NK-92 treated with Interleukin-12 subunit alpha and Interleukin-12 subunit beta, amount 100 ng/mL, for 24 hours (cell line): Measurements from ENCODE around the gene PTPRC.
"Not testable (repeated sequence)": the region's sequence is repeated elsewhere in the genome, so short reads cannot be mapped to it uniquely, and the experiment has no call there.

Experiments
- DNase-seq: peaks from one replicate; lab custom pipeline; 2025; lab: John Stamatoyannopoulos, UW

PTPRC gene

GRCh38 chr1:198638894-198639635 lies at the start of gene PTPRC:
PTPRC (plus strand) TSS chr1:198639040; CDS start chr1:198639269, 229 bp downstream.
- no peak for DNase-seq

GRCh38 chr1:198590454-198590853 lies 48.4 kb upstream of the PTPRC start:
- DNase-seq: no peak

- no peak for DNase-seq
Observed at GRCh38 chr1:198595765-198596164, 43.1 kb upstream of the PTPRC start.

- DNase-seq: no peak
Observed at GRCh38 chr1:198597690-198598430, 41.0 kb upstream of the PTPRC start.

- no peak for DNase-seq
Observed at GRCh38 chr1:198598796-198599321, 40.0 kb upstream of the PTPRC start.

GRCh38 chr1:198599749-198600148 lies 39.1 kb upstream of the PTPRC start:
- DNase-seq: no peak

- no peak for DNase-seq
Observed at GRCh38 chr1:198600906-198601305, 37.9 kb upstream of the PTPRC start.

GRCh38 chr1:198601310-198601709 lies 37.5 kb upstream of the PTPRC start:
- not testable (repeated sequence) for DNase-seq

GRCh38 chr1:198601936-198602889 lies 36.6 kb upstream of the PTPRC start:
- no peak for DNase-seq

GRCh38 chr1:198604975-198605374 lies 33.9 kb upstream of the PTPRC start:
- no peak for DNase-seq

- DNase-seq: no peak
Observed at GRCh38 chr1:198605406-198605805, 33.4 kb upstream of the PTPRC start.

- no peak for DNase-seq
Observed at GRCh38 chr1:198606020-198606438, 32.8 kb upstream of the PTPRC start.

- DNase-seq: no peak
Observed at GRCh38 chr1:198607714-198608113, 31.1 kb upstream of the PTPRC start.

GRCh38 chr1:198610362-198610761 lies 28.5 kb upstream of the PTPRC start:
- no peak for DNase-seq

GRCh38 chr1:198611219-198611618 lies 27.6 kb upstream of the PTPRC start:
- DNase-seq: no peak

- DNase-seq: no peak
Observed at GRCh38 chr1:198612471-198613260, 26.2 kb upstream of the PTPRC start.

- DNase-seq: no peak
Observed at GRCh38 chr1:198617406-198617805, 21.4 kb upstream of the PTPRC start.

GRCh38 chr1:198619375-198620140 lies 19.3 kb upstream of the PTPRC start:
- no peak for DNase-seq

- no peak for DNase-seq
Observed at GRCh38 chr1:198620218-198620617, 18.6 kb upstream of the PTPRC start.
